ENCODE results near the gene EMC6.

DNA sequence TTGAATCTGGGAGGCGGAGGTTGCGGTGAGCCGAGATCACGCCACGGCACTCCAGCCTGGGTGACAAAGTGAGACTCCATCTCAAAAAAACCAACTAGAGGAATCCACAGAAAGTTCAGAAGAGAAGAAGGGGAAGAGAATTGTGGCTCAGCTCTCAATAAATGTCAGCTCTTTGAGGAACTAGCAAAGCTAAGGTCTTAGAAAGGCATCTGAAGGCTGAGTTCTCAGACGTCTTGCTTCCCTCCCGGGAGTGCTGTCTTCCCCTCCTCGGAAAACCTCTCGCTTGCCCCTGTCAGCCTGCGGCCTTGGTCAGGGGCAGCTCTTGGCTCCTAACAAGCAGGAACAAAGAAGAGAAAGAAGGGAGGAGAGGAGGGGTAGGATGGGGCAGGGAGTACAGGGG is 37.8 kb upstream of the EMC6 start:
- TF ChIP-seq, protein P1, sequence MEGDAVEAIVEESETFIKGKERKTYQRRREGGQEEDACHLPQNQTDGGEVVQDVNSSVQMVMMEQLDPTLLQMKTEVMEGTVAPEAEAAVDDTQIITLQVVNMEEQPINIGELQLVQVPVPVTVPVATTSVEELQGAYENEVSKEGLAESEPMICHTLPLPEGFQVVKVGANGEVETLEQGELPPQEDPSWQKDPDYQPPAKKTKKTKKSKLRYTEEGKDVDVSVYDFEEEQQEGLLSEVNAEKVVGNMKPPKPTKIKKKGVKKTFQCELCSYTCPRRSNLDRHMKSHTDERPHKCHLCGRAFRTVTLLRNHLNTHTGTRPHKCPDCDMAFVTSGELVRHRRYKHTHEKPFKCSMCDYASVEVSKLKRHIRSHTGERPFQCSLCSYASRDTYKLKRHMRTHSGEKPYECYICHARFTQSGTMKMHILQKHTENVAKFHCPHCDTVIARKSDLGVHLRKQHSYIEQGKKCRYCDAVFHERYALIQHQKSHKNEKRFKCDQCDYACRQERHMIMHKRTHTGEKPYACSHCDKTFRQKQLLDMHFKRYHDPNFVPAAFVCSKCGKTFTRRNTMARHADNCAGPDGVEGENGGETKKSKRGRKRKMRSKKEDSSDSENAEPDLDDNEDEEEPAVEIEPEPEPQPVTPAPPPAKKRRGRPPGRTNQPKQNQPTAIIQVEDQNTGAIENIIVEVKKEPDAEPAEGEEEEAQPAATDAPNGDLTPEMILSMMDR (conservative IDR thresholded peaks at IDR 0.05) = no peak
- no peak for TF ChIP-seq ZFX (IDR thresholded peaks at IDR 0.05)
